ENCODE results near the gene CPED1. TPM values are rescaled to one million over a fixed set of nuclear protein-coding genes. Genes with fewer than 3 reads are reported as not detected.

The CPED1 gene
- total RNA-seq, 2 experiments from 2014 or later, result not detected

GRCh38 chr7:121082400-121083101 is 94.0 kb downstream of the CPED1 start:
- H3K4me3 Mint-ChIP-seq, result no peak overlapping the region
- no peaks in the 10 kb centered on the region for H3K27me3 Mint-ChIP-seq
- H3K9me3 Mint-ChIP-seq, result no peaks in the 10 kb centered on the region
- H3K36me3 Mint-ChIP-seq (ENCODE audit: low read depth), result no peaks in the 10 kb centered on the region
- intact Hi-C loops (cut with micrococcal nuclease), result no loop called here
- POLR2A ChIA-PET, result no interaction called here
- H3K4me1 Mint-ChIP-seq (ENCODE audit: low read depth), result no peaks in the 10 kb centered on the region
- no peak for ATAC-seq
- no peak for TF ChIP-seq CTCF (IDR thresholded peaks at IDR 0.05)
- H3K27ac Mint-ChIP-seq, result no peak overlapping the region
- no peak for DNase-seq
- CTCF ChIA-PET, result interaction anchor here (0.7 to 3.5 kb wide), 13 partner anchors 8 to 432 kb away, joined by 3 to 38 read pairs (median 4); partner anchors contain the start of gene CPED1

GRCh38 chr7:121083138-121083789 is 94.8 kb downstream of the CPED1 start:
- ChIA-PET POLR2A (interaction anchor here (0.9 kb wide), 1 partner anchor 133 kb away, joined by 3 read pairs; the partner anchor contains the start of gene ING3), CTCF (interaction anchor here (0.8 to 3.5 kb wide), 10 partner anchors 10 to 291 kb away, joined by 3 to 38 read pairs (median 4); partner anchors contain the start of gene CPED1)
- intact Hi-C loops (cut with micrococcal nuclease), result no loop called here
- Mint-ChIP-seq H3K4me1 (ENCODE audit: low read depth) (no peaks in the 10 kb centered on the region), H3K27ac (no peak overlapping the region), H3K36me3 (ENCODE audit: low read depth) (no peaks in the 10 kb centered on the region), H3K9me3 (no peaks in the 10 kb centered on the region), H3K27me3 (no peaks in the 10 kb centered on the region), H3K4me3 (no peak overlapping the region)
- no peak for TF ChIP-seq CTCF (IDR thresholded peaks at IDR 0.05)
- no peak for ATAC-seq
- no peak for DNase-seq

GRCh38 chr7:121083790-121084251 is 95.3 kb downstream of the CPED1 start:
- no peak overlapping the region for H3K4me3 Mint-ChIP-seq
- no peaks in the 10 kb centered on the region for H3K27me3 Mint-ChIP-seq
- ChIA-PET POLR2A (interaction anchor here (0.9 kb wide), 1 partner anchor 133 kb away, joined by 3 read pairs; the partner anchor contains the start of gene ING3), CTCF (interaction anchor here (1.2 to 3.5 kb wide), 4 partner anchors 25 to 292 kb away, joined by 3 to 38 read pairs (median 8); partner anchors contain the start of gene CPED1)
- ATAC-seq, result no peak
- H3K4me1 Mint-ChIP-seq (ENCODE audit: low read depth), result no peaks in the 10 kb centered on the region
- no peak for TF ChIP-seq CTCF (IDR thresholded peaks at IDR 0.05)
- intact Hi-C loops (cut with micrococcal nuclease), result no loop called here
- H3K36me3 Mint-ChIP-seq (ENCODE audit: low read depth), result no peaks in the 10 kb centered on the region
- DNase-seq, result no peak
- no peaks in the 10 kb centered on the region for H3K9me3 Mint-ChIP-seq
- H3K27ac Mint-ChIP-seq, result no peak overlapping the region

- Mint-ChIP-seq H3K27ac (no peak overlapping the region), H3K9me3 (no peaks in the 10 kb centered on the region), H3K4me1 (ENCODE audit: low read depth) (no peaks in the 10 kb centered on the region), H3K27me3 (no peaks in the 10 kb centered on the region), H3K36me3 (ENCODE audit: low read depth) (no peaks in the 10 kb centered on the region), H3K4me3 (no peak overlapping the region)
- ATAC-seq (no peak), DNase-seq (no peak)
- TF ChIP-seq CTCF (IDR thresholded peaks at IDR 0.05), result no peak
- CTCF ChIA-PET, result interaction anchor here (0.8 to 1.2 kb wide), 2 partner anchors 24 to 96 kb away, joined by 3 to 4 read pairs; partner anchors contain the start of gene CPED1
- POLR2A ChIA-PET, result no interaction called here
- intact Hi-C loops (cut with micrococcal nuclease), result no loop called here
These were observed 95.7 kb downstream of the CPED1 start for GRCh38 chr7:121084256-121084655.

Measured in activated CD8-positive, alpha-beta T cell treated with anti-CD3 and anti-CD28 coated beads for 36 hours (primary cell).